CD14-positive monocyte (primary cell): ENCODE data around the gene ROGDI. TPM values are rescaled to one million over a fixed set of nuclear protein-coding genes. Genes with fewer than 3 reads are reported as not detected.
A peak's percentile ranks its signal among the peaks of the same experiment; 100 is the strongest.

Experiments
- DNase-seq, 3 donors: peaks; one replicate each; pipeline ENCODE4 v3.0.0-alpha.2; 2011 to 2022
- H2AFZ ChIP-seq: 2 replicates; pipeline ENCODE4 v1.6.0; 2012; ENCODE audit warnings: mild to moderate bottlenecking, low read depth, low read length, inconsistent platforms; ENCODE audit not compliant: insufficient read depth, poor library complexity, severe bottlenecking
- H3K27ac ChIP-seq, 2 donors: 1 replicate in 1 of 2; 2 replicates in 1 of 2; pipeline ENCODE4 v1.5.1; 2012 to 2013; ENCODE audit warnings: low read length in 2 of 2, control low read depth in 1 of 2, inconsistent platforms in 1 of 2, low read depth in 1 of 2, mild to moderate bottlenecking in 1 of 2
- H3K27me3 ChIP-seq, 2 donors: one replicate each; pipeline versions ENCODE4 v1.6.0 to v1.6.1; 2011 to 2013; ENCODE audit warnings: low read length in 2 of 2; ENCODE audit not compliant: control insufficient read depth in 2 of 2, insufficient read depth in 2 of 2
- H3K36me3 ChIP-seq, 2 donors: replicated peaks in 1 of 2; 1 replicate in 1 of 2; 2 replicates in 1 of 2; pipeline versions ENCODE4 v1.5.1 to v1.6.1; 2012 to 2013; ENCODE audit warnings: low read length in 2 of 2, control low read depth in 1 of 2, inconsistent platforms in 1 of 2, mild to moderate bottlenecking in 1 of 2; ENCODE audit not compliant: insufficient read depth in 2 of 2, control insufficient read depth in 1 of 2
- H3K4me1 ChIP-seq, 2 donors: 1 replicate in 1 of 2; 2 replicates in 1 of 2; pipeline versions ENCODE4 v1.5.1 to v1.6.1; 2012 to 2013; ENCODE audit warnings: low read length in 2 of 2, control low read depth in 1 of 2, inconsistent platforms in 1 of 2, mild to moderate bottlenecking in 1 of 2, moderate library complexity in 1 of 2; ENCODE audit not compliant: insufficient read depth in 2 of 2, control insufficient read depth in 1 of 2
- H3K4me2 ChIP-seq: replicated peaks from 2 replicates; pipeline ENCODE3; 2012; ENCODE audit warnings: low read length, moderate library complexity, mild to moderate bottlenecking; ENCODE audit not compliant: poor library complexity, severe bottlenecking; ENCODE audit errors: extremely low read depth
- H3K4me3 ChIP-seq, 3 experiments: fragments of 200-600 bp in 1 of 3; sonication (generic) in 1 of 3; replicated peaks in 1 of 3; 1 replicate in 2 of 3; 2 replicates in 1 of 3; pipeline ENCODE4 v1.5.1; 2011 to 2013; ENCODE audit warnings: low read length in 3 of 3, mild to moderate bottlenecking in 3 of 3, control low read depth in 2 of 3, low read depth in 2 of 3, inconsistent platforms in 1 of 3, moderate library complexity in 1 of 3
- H3K79me2 ChIP-seq: 2 replicates; pipeline ENCODE4 v1.6.0; 2012; ENCODE audit warnings: mild to moderate bottlenecking, control low read depth, inconsistent platforms, low read length, moderate library complexity; ENCODE audit not compliant: insufficient read depth
- H3K9ac ChIP-seq: 2 replicates; pipeline ENCODE4 v1.6.0; 2017; ENCODE audit warnings: low read length, mild to moderate bottlenecking; ENCODE audit not compliant: insufficient read depth, poor library complexity, severe bottlenecking
- H3K9me3 ChIP-seq, 2 donors: replicated peaks in 1 of 2; 1 replicate in 1 of 2; 2 replicates in 1 of 2; pipeline versions ENCODE4 v1.5.1 to v1.6.1; 2012 to 2013; ENCODE audit warnings: low read length in 2 of 2, control low read depth in 1 of 2; ENCODE audit not compliant: control insufficient read depth in 1 of 2, insufficient read depth in 1 of 2
- H4K20me1 ChIP-seq: 2 replicates; pipeline ENCODE4 v1.6.0; 2012; ENCODE audit warnings: mild to moderate bottlenecking, low read length, control low read depth, moderate library complexity; ENCODE audit not compliant: insufficient read depth
- H3K27ac Mint-ChIP-seq, 7 donors: one replicate each; pipeline ENCODE4 v1.8.0; 2020; ENCODE audit warnings: mild to moderate bottlenecking in 7 of 7, mixed read lengths in 7 of 7, moderate library complexity in 6 of 7, inconsistent platforms in 2 of 7
- H3K27me3 Mint-ChIP-seq, 3 donors: one replicate each; pipeline ENCODE4 v1.8.0; 2021 to 2022; ENCODE audit warnings: low read depth in 3 of 3, mild to moderate bottlenecking in 3 of 3, mixed read lengths in 3 of 3, moderate library complexity in 3 of 3, inconsistent platforms in 1 of 3
- H3K36me3 Mint-ChIP-seq, 2 donors: one replicate each; pipeline ENCODE4 v1.8.0; 2020; ENCODE audit warnings: mixed read lengths in 2 of 2, inconsistent platforms in 1 of 2, mild to moderate bottlenecking in 1 of 2
- H3K4me1 Mint-ChIP-seq: one replicate; pipeline ENCODE4 v1.8.0; 2020; ENCODE audit warnings: mild to moderate bottlenecking, mixed read lengths
- H3K4me3 Mint-ChIP-seq, 2 donors: one replicate each; pipeline ENCODE4 v1.8.0; 2020; ENCODE audit warnings: mild to moderate bottlenecking in 2 of 2, mixed read lengths in 2 of 2, moderate library complexity in 1 of 2
- H3K9me3 Mint-ChIP-seq, 7 donors: one replicate each; pipeline ENCODE4 v1.8.0; 2020 to 2022; ENCODE audit warnings: mixed read lengths in 7 of 7, mild to moderate bottlenecking in 6 of 7, moderate library complexity in 6 of 7, inconsistent platforms in 2 of 7
- WGBS: methylation state at CpG from one replicate; pipeline ENCODE4 v1.1.5; 2013; ENCODE audit warnings: missing lambda C conversion rate; ENCODE audit not compliant: insufficient coverage; 5-methylcytosine and 5-hydroxymethylcytosine counted together
- intact Hi-C, 2 donors: fragments of 100-400 bp; cut with micrococcal nuclease; formaldehyde crosslinking; loops; one replicate each; pipeline versions ENCODE4 v1.15.0 to v1.15.1; 2023
- polyA plus RNA-seq, 3 donors: library from polyadenylated mRNA; depleted of rRNA in 1 of 3; unstranded in 2 of 3; stranded (reverse) in 1 of 3; fragments of 300-500 nt in 2 of 3; fragments of >200 nt in 1 of 3; fragmentation: Illumina TruSeq in 2 of 3; gene quantifications; 1 replicate in 2 of 3; 2 replicates in 1 of 3; pipeline ENCODE4 v1.2.3, GENCODE V29; 2012 to 2021
- TF ChIP-seq, protein P1 (sequence below): fragments of 200-600 bp; IDR thresholded peaks from one replicate; pipeline ENCODE4 v1.8.0; 2022; ENCODE audit warnings: antibody characterized with exemption, mild to moderate bottlenecking

Gene ROGDI
- polyA plus RNA-seq, 3 donors = 40.9 to 126 (median 54.4) TPM

DNA sequence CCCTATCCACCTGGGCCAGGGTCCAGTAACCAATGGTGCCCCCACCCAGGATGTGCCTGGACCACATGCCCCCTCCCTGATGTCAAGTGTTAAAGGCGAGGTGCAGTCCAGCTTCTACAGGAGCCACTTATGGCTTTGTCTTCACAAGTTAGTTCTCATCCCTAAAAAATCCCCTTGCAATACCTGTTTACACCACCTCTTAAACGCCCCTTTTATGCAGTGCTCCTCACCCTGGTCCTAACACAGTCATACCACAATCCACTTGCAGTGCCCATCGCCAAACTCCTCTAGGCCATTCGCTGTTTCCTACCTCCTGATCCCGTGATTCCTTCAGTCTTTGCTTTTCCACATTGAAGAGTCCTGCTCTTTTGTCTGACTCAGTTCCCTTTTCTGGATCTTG, 37.5 kb upstream of the ROGDI start:
- TF ChIP-seq, protein P1, sequence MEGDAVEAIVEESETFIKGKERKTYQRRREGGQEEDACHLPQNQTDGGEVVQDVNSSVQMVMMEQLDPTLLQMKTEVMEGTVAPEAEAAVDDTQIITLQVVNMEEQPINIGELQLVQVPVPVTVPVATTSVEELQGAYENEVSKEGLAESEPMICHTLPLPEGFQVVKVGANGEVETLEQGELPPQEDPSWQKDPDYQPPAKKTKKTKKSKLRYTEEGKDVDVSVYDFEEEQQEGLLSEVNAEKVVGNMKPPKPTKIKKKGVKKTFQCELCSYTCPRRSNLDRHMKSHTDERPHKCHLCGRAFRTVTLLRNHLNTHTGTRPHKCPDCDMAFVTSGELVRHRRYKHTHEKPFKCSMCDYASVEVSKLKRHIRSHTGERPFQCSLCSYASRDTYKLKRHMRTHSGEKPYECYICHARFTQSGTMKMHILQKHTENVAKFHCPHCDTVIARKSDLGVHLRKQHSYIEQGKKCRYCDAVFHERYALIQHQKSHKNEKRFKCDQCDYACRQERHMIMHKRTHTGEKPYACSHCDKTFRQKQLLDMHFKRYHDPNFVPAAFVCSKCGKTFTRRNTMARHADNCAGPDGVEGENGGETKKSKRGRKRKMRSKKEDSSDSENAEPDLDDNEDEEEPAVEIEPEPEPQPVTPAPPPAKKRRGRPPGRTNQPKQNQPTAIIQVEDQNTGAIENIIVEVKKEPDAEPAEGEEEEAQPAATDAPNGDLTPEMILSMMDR = no peak
- Histone ChIP-seq H3K4me1 (no peaks in the 10 kb centered on the region), H3K79me2 (peaks cover 60% of the 10 kb centered on the region), H3K9me3 (no peaks in the 10 kb centered on the region), H2AFZ (no peak overlapping the region), H3K4me2 (no peak overlapping the region), H3K4me3 (no peak overlapping the region), H4K20me1 (peaks cover 57% of the 10 kb centered on the region), H3K9ac (no peak overlapping the region), H3K27ac (no peak overlapping the region), H3K27me3 (no peaks in the 10 kb centered on the region), H3K36me3 (peaks cover 86 to 97% of the 10 kb centered on the region in 2 donors)
- H3K27ac Mint-ChIP-seq = peak overlapping the region in 1 of 7 donors; percentile 12
- H3K4me3 Mint-ChIP-seq = no peak overlapping the region
- H3K4me1 Mint-ChIP-seq = no peaks in the 10 kb centered on the region
- intact Hi-C loops = loop anchor here in 1 of 2 donors (10.0 kb wide), 1 partner anchor 115 kb away; the partner anchor contains the start of gene SEC14L5
- no peaks in the 10 kb centered on the region for H3K9me3 Mint-ChIP-seq
- peaks cover 82 to 96% of the 10 kb centered on the region in 2 donors for H3K36me3 Mint-ChIP-seq
- no peak for DNase-seq
- 94% methylated on average over 5 of the region's 5 CpGs for WGBS
- peaks cover 0 to 2% (median 0%) of the 10 kb centered on the region in 3 donors for H3K27me3 Mint-ChIP-seq

DNA sequence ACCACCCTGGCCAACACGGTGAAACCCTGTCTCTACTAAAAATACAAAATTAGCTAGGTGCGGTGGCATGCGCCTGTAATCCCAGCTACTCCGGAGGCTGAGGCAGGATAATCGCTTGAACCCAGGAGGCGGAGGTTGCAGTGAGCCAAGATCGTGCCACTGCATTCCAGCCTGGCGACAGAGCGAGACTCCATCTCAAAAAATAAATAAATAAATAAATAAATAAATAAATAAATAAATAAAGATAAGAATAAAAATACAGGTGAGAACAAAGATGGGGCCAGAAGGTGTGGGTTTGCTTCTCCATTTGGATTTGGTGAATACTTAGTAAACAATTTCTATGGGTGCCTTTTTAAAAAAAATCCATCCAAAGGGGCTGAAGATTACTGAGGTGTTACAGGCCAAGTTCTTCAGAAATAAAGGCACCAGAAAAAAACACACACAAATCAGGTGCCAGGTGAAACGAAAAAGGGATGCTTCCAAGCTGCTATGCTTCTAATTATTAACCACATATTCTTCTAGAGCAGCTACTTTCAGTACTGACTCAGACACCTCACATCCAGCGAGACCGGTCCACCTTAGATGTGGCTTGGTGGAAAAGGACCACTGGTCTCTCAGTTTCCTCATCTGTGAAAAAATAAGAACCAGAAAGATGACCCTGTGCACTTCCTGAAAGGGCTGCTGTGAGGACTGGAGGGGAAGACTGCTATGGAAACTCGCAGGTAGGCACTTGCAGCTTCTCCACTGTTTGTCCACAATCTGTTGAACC, 35.5 kb upstream of the ROGDI start:
- Mint-ChIP-seq H3K36me3 (peaks cover 74 to 96% of the 10 kb centered on the region in 2 donors), H3K4me3 (no peak overlapping the region), H3K4me1 (peaks cover 4% of the 10 kb centered on the region), H3K27me3 (peaks cover 0 to 3% (median 0%) of the 10 kb centered on the region in 3 donors), H3K9me3 (no peaks in the 10 kb centered on the region), H3K27ac (peak overlapping the region in 2 of 7 donors; percentile 11 to 77)
- Histone ChIP-seq H3K79me2 (peaks cover 61% of the 10 kb centered on the region), H3K4me2 (no peak overlapping the region), H3K36me3 (peaks cover 85 to 97% of the 10 kb centered on the region in 2 donors), H4K20me1 (peaks cover 66% of the 10 kb centered on the region), H3K4me3 (no peak overlapping the region), H3K9me3 (no peaks in the 10 kb centered on the region), H3K27ac (no peak overlapping the region), H3K4me1 (no peaks in the 10 kb centered on the region), H2AFZ (no peak overlapping the region), H3K9ac (no peak overlapping the region), H3K27me3 (no peaks in the 10 kb centered on the region)
- WGBS = 71% methylated on average over 2 of the region's 13 CpGs
- intact Hi-C loops = no loop called here
- TF ChIP-seq, protein P1 = no peak
- no peak for DNase-seq
